Stimulated activated naive CD8-positive, alpha-beta T cell treated with anti-CD3 and anti-CD28 coated beads, Interleukin-15, amount 100 ng/mL, for 72 hours (primary cell): ENCODE data around the gene GDNF.

ENCODE experiments used
- ATAC-seq: fragments of 150-1000 bp; cut with Tn5 transposase; 2 replicates; pipeline ENCODE4 v1.10.0; 2021; ENCODE audit warnings: mild to moderate bottlenecking, moderate library complexity
- DNase-seq, 2 donors: peaks; one replicate each; pipeline ENCODE4 v3.0.0; 2021 to 2022
- H3K27ac Mint-ChIP-seq, 2 donors: one replicate each; pipeline ENCODE4 v1.8.0; 2022; ENCODE audit warnings: mild to moderate bottlenecking in 2 of 2, mixed read lengths in 2 of 2, moderate library complexity in 2 of 2
- H3K27me3 Mint-ChIP-seq: one replicate; pipeline ENCODE4 v1.8.0; 2022; ENCODE audit warnings: mixed read lengths
- H3K4me1 Mint-ChIP-seq: one replicate; pipeline ENCODE4 v1.8.0; 2022; ENCODE audit warnings: mild to moderate bottlenecking, mixed read lengths
- H3K4me3 Mint-ChIP-seq, 2 donors: one replicate each; pipeline ENCODE4 v1.8.0; 2022; ENCODE audit warnings: mild to moderate bottlenecking in 2 of 2, mixed read lengths in 2 of 2, moderate library complexity in 1 of 2
- H3K9me3 Mint-ChIP-seq, 2 donors: one replicate each; pipeline ENCODE4 v1.8.0; 2022; ENCODE audit warnings: mixed read lengths in 2 of 2

Gene GDNF

GRCh38 chr5:37836592-37837413, 3.0 kb downstream of the GDNF start:
- H3K4me1 Mint-ChIP-seq: peaks cover 49% of the 10 kb centered on the region
- ATAC-seq (peak; percentile 22), DNase-seq (no peak)
- no peaks in the 10 kb centered on the region for H3K9me3 Mint-ChIP-seq
- peaks cover 100% of the 10 kb centered on the region for H3K27me3 Mint-ChIP-seq
- H3K27ac Mint-ChIP-seq: no peak overlapping the region
- H3K4me3 Mint-ChIP-seq: peak overlapping the region; percentile 66 to 74

GRCh38 chr5:37836235-37836591, 3.6 kb downstream of the GDNF start:
- no peak for ATAC-seq
- Mint-ChIP-seq H3K4me1 (peaks cover 49% of the 10 kb centered on the region), H3K4me3 (peak overlapping the region in 1 of 2 donors; percentile 66)

GRCh38 chr5:37835380-37835973, 4.4 kb downstream of the GDNF start:
- Mint-ChIP-seq H3K27ac (no peak overlapping the region), H3K9me3 (no peaks in the 10 kb centered on the region), H3K27me3 (peaks cover 97% of the 10 kb centered on the region), H3K4me1 (peaks cover 49% of the 10 kb centered on the region), H3K4me3 (peak overlapping the region in 1 of 2 donors; percentile 35)
- no peak for DNase-seq
- no peak for ATAC-seq

More at GRCh38 chr5:37836235-37836591, 3.6 kb downstream of the GDNF start:
- DNase-seq: no peak
- H3K9me3 Mint-ChIP-seq: no peaks in the 10 kb centered on the region
- H3K27ac Mint-ChIP-seq: no peak overlapping the region
- peaks cover 100% of the 10 kb centered on the region for H3K27me3 Mint-ChIP-seq

- DNase-seq (no peak), ATAC-seq (no peak)
- no peak overlapping the region for H3K27ac Mint-ChIP-seq
- peak overlapping the region in 1 of 2 donors; percentile 35 for H3K4me3 Mint-ChIP-seq
- H3K4me1 Mint-ChIP-seq: peaks cover 49% of the 10 kb centered on the region
- H3K9me3 Mint-ChIP-seq: no peaks in the 10 kb centered on the region
- peaks cover 97% of the 10 kb centered on the region for H3K27me3 Mint-ChIP-seq
Observed at GRCh38 chr5:37834542-37835379, 5.1 kb downstream of the GDNF start.

GRCh38 chr5:37833990-37834389, 5.9 kb downstream of the GDNF start:
- no peak for DNase-seq
- no peak for ATAC-seq
- H3K27me3 Mint-ChIP-seq: peaks cover 96% of the 10 kb centered on the region
- no peaks in the 10 kb centered on the region for H3K9me3 Mint-ChIP-seq
- H3K4me1 Mint-ChIP-seq: peaks cover 43% of the 10 kb centered on the region
- H3K27ac Mint-ChIP-seq: no peak overlapping the region
- no peak overlapping the region for H3K4me3 Mint-ChIP-seq

GRCh38 chr5:37831821-37832534, 7.9 kb downstream of the GDNF start:
- Mint-ChIP-seq H3K4me1 (peaks cover 23% of the 10 kb centered on the region), H3K27ac (no peak overlapping the region)

GRCh38 chr5:37830348-37830747, 9.5 kb downstream of the GDNF start:
- H3K4me3 Mint-ChIP-seq: no peak overlapping the region
- no peaks in the 10 kb centered on the region for H3K9me3 Mint-ChIP-seq
- DNase-seq (no peak), ATAC-seq (no peak)
- peaks cover 78% of the 10 kb centered on the region for H3K27me3 Mint-ChIP-seq
- no peak overlapping the region for H3K27ac Mint-ChIP-seq
- H3K4me1 Mint-ChIP-seq: peaks cover 7% of the 10 kb centered on the region

More at GRCh38 chr5:37831821-37832534, 7.9 kb downstream of the GDNF start:
- H3K27me3 Mint-ChIP-seq: peaks cover 81% of the 10 kb centered on the region
- ATAC-seq (no peak), DNase-seq (no peak)
- no peak overlapping the region for H3K4me3 Mint-ChIP-seq
- no peaks in the 10 kb centered on the region for H3K9me3 Mint-ChIP-seq

GRCh38 chr5:37825334-37825915, 14.4 kb downstream of the GDNF start:
- ATAC-seq (no peak), DNase-seq (no peak)
- Mint-ChIP-seq H3K9me3 (no peaks in the 10 kb centered on the region), H3K27me3 (peaks cover 48% of the 10 kb centered on the region), H3K27ac (no peak overlapping the region), H3K4me3 (no peak overlapping the region), H3K4me1 (no peaks in the 10 kb centered on the region)

- ATAC-seq (no peak), DNase-seq (no peak)
- no peak overlapping the region for H3K4me3 Mint-ChIP-seq
- peaks cover 39% of the 10 kb centered on the region for H3K27me3 Mint-ChIP-seq
- H3K4me1 Mint-ChIP-seq: no peaks in the 10 kb centered on the region
- H3K9me3 Mint-ChIP-seq: peaks cover 0 to 2% of the 10 kb centered on the region in 2 donors
- no peak overlapping the region for H3K27ac Mint-ChIP-seq
Observed at GRCh38 chr5:37823433-37824152, 16.2 kb downstream of the GDNF start.

- Mint-ChIP-seq H3K27ac (no peak overlapping the region), H3K27me3 (peaks cover 20% of the 10 kb centered on the region), H3K4me3 (no peak overlapping the region), H3K4me1 (no peaks in the 10 kb centered on the region), H3K9me3 (peaks cover 0 to 16% of the 10 kb centered on the region in 2 donors)
- DNase-seq (no peak), ATAC-seq (no peak)
Observed at GRCh38 chr5:37816883-37817282, 23.0 kb downstream of the GDNF start.

- ATAC-seq (no peak), DNase-seq (no peak)
- Mint-ChIP-seq H3K27ac (no peak overlapping the region), H3K4me1 (no peaks in the 10 kb centered on the region), H3K27me3 (peaks cover 20% of the 10 kb centered on the region), H3K4me3 (no peak overlapping the region), H3K9me3 (peaks cover 0 to 16% of the 10 kb centered on the region in 2 donors)
Observed at GRCh38 chr5:37816331-37816730, 23.5 kb downstream of the GDNF start.

- DNase-seq: no peak
- H3K27ac Mint-ChIP-seq: no peak overlapping the region
- peaks cover 20% of the 10 kb centered on the region for H3K27me3 Mint-ChIP-seq
- no peak overlapping the region for H3K4me3 Mint-ChIP-seq
- no peak for ATAC-seq
- H3K4me1 Mint-ChIP-seq: no peaks in the 10 kb centered on the region
- peaks cover 0 to 16% of the 10 kb centered on the region in 2 donors for H3K9me3 Mint-ChIP-seq
Observed at GRCh38 chr5:37815913-37816312, 23.9 kb downstream of the GDNF start.

GRCh38 chr5:37814699-37815098, 25.1 kb downstream of the GDNF start:
- DNase-seq (no peak), ATAC-seq (no peak)
- Mint-ChIP-seq H3K27ac (no peak overlapping the region), H3K4me3 (no peak overlapping the region), H3K27me3 (peaks cover 20% of the 10 kb centered on the region), H3K9me3 (peaks cover 0 to 16% of the 10 kb centered on the region in 2 donors), H3K4me1 (no peaks in the 10 kb centered on the region)

GRCh38 chr5:37812365-37812764, 27.5 kb downstream of the GDNF start:
- Mint-ChIP-seq H3K4me3 (no peak overlapping the region), H3K27me3 (peaks cover 22% of the 10 kb centered on the region), H3K4me1 (no peaks in the 10 kb centered on the region), H3K9me3 (peaks cover 0 to 10% of the 10 kb centered on the region in 2 donors), H3K27ac (no peak overlapping the region)
- ATAC-seq (no peak), DNase-seq (no peak)
